CD4-positive, alpha-beta T cell treated with Interleukin-21 for 1 hour (primary cell): Measurements from ENCODE around the gene KIF7.
"Not testable (repeated sequence)": the region's sequence is repeated elsewhere in the genome, so short reads cannot be mapped to it uniquely, and the experiment has no call there.

Source experiments
- DNase-seq: peaks from one replicate; pipeline ENCODE4 v3.0.0-alpha.2; 2020

KIF7 gene

GRCh38 chr15:89611317-89611716 is 44.0 kb downstream of the KIF7 start:
- no peak for DNase-seq

- DNase-seq, result no peak
These were observed 56.2 kb downstream of the KIF7 start for GRCh38 chr15:89599021-89599420.

- no peak for DNase-seq
These were observed 62.2 kb downstream of the KIF7 start for GRCh38 chr15:89593018-89593417.

GRCh38 chr15:89591834-89592233 is 63.4 kb downstream of the KIF7 start:
- DNase-seq, result no peak

GRCh38 chr15:89587955-89588354 is 67.3 kb downstream of the KIF7 start:
- DNase-seq, result no peak

GRCh38 chr15:89586651-89587050 is 68.6 kb downstream of the KIF7 start:
- DNase-seq, result no peak

- not testable (repeated sequence) for DNase-seq
These were observed 74.5 kb downstream of the KIF7 start for GRCh38 chr15:89580747-89581146.

GRCh38 chr15:89578146-89578545 is 77.1 kb downstream of the KIF7 start:
- DNase-seq, result no peak
